Stimulated activated CD8-positive, alpha-beta memory T cell treated with anti-CD3 and anti-CD28 coated beads, Interleukin-12 subunit alpha, Interleukin-12 subunit beta, amount 100 ng/mL, for 24 hours (primary cell): ENCODE results near the gene AGAP1.

Source experiments
- DNase-seq: peaks from one replicate; pipeline ENCODE4 v3.0.0-alpha.2; 2020; ENCODE audit errors: extremely low read depth

The AGAP1 gene

DNA sequence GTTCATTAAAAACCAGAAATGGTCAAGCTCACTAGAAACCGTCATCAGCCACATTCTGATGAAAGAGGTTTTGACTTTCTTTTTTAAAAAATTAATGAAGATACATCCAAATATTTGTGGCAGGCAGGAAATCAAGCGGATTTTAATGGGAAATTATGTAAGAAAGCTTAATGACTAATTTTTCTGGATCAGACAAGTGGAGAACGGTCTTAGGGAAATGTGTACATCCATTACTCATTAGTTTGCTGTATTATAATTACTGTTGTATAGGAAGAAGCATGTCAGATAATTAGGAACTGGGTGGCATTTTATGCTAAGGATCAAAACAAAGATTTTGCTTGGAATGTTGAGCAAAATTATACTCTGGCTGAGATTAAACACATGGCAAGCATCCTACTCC is 39.4 kb downstream of the AGAP1 start:
- DNase-seq = no peak

DNA sequence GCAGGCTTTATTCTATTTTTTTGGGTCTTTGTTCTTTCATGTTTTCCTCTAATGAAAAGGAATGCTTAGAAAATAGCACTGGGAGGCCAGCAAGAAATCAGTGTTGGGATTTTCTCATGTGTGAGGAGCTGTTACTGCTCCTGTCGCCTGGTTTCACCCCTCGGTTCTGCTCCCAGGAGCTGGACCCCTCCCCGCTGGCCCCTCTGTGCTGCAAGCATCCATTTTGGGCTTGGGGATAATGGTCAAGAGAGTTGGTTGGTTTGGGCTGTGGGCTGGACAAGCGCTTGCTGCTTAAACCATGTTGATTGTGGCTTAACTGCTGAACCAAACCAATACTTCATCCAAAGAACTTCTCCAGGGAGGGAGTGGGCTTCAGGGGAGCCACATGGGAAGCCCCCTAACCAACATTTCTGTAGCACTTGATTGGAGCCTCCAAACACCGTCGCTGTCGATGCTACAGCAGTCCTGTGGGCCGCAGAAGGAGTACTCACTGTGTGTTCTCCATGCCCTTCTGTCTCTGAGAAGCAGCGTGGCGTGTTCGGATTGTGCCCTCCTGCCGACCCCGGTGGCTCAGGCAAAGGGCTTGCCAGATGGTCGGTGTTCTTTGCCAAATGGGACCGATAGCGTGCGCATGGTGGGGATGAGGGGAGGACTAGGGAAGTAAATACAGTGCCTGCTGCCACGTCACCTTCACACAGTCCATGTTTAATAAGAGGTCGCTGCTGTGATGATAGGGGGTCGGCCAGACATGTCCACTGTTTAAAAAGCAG is 40.0 kb downstream of the AGAP1 start:
- no peak for DNase-seq

DNA sequence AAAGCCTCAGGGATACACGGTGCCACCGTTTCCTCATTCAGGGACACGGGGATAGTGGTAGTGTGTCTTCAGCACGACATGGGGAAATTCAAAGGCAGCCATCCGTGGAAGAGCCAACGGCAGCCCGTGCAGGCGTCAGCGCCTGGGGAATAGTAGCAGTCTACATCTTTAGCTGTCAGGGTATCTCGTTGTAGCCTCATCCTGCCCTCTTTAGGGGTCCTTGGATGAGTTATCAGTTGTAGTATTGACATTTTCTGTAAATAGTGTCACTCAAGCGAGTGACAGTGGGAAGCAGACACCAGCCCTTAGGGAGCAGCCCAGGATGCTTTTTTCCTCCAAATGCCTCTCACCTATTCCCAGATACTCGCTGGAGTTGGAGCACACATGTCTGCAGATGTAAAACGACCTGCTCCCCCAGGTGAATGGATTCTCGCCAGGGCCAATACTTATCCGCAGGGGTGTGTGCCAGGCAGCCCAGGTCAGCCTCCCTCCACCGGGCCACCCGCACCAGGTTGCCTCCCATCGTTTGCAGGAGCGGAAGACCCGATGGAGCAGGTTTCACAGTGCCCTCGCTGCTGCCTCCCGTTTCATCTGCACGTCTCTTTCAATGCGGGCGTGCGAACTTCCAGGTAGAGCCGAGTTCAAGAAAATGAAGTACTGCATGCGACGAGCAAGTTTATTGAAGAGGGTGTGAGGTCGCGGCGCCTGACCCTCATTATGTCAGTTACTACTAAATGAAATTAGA is 41.0 kb downstream of the AGAP1 start:
- DNase-seq = no peak

DNA sequence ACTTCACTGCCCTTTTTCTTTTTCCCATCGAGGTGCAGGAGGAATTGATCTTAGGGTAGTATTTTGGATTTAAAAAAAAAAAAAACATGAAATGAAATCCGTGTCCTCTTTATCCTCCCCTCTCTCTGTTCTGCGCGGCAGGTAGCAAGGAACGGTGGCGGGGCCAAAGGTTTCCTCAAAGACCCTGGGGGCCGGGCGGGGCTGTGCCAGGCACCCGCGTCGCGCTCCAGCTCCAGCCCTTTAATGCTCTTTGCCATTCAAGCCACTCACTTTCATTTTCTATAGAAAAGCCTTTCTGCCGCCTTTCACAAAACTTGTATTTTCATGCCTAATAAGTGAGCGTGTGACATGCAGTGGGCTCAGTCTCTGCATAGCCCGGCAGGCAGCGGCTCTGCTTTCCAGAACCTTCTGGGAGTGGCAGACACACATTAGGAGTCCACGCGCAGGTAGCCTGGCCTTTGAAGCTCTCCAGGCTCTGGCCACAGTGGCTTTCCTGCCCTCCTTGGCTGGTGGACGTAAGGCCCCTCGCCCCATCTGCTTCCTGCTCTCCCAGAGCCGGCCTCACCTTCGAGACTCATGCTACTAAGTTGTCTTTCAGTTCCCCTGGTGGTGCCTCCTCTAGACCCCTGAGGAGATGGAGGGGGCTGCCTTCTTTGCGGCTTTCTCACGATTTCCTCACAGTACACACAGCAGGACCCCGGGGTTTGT is 41.7 kb downstream of the AGAP1 start:
- DNase-seq = no peak

DNA sequence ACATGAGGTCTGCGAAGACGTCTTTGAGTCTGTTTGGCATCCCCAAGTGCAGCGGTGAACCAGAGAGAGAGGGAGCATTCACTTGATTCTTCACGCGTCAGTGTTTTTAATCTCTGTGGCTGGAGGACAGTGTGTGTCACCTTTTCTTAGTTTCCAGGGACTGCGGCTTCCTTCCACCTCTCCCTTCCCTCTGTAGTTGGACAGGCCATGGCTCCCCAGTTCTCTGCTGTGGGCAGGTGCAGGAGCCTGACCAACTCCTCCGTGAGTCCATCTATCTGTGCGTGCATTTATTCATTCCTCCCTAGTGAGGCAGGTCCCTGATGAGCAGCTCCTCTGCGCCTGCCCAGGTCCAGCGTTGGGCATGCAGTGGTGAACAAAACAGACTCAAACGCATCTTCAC is 42.9 kb downstream of the AGAP1 start:
- no peak for DNase-seq

DNA sequence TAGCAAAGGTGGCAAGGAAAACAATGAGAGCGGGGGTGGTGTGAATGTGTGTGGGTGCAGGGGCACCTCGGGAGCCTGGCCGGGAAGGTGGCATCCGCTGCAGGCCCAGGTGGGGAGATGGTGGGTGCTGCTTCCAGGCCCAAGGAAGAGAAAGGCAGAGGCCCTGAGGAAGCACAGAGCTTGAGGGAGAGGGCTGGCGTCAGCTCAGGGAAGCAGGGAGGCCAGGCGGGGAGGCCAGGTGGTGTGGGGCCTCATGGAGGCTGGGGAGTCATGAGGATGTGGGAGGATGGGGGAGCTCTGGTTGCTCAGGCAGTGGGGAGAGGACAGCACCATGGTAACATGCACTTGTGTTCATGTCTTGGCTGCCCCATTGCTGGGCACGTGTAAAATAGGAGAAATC is 43.3 kb downstream of the AGAP1 start:
- DNase-seq = no peak

DNA sequence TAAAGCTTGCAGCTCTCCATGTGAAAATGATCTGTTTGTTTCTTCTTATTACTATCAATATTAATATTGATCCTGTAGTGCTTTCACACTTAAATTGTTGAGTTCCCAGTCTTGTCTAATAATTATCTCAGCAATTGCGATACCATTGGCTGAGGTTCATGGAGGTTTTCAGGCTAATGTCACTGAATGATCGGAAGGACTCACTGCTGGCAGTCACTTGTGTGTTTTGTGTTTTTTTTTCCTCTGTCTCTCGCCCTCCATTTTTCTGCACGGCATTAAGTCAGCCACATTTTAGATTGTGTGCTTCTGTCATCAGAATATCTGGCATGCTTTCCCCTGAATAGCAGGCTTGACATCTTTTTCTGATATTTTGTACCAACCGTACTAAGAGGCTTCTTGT is 43.7 kb downstream of the AGAP1 start:
- no peak for DNase-seq

DNA sequence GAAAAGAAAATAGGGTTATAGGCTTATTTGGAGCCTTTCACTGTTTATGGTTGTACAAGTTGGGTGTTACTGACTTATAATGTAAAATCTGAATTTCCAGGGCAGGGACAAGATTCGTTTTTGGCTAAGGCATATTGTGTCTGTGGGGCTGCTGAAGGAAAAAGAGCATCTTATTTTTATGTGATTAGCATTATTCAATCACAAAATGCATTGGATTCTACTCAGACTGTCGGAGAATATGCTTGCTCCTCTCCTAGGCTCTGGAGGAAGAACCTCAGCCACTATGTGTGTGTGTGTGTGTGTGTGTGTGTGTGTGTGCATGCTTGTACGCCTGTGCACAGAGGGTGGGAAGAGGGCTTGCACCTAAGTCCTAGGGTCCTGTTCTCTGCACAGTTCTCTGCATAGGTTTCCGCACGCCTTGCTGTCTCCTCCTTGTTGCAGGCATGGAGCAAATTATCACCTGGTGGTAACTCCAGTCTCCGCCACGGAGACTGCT is 44.3 kb downstream of the AGAP1 start:
- DNase-seq = no peak

DNA sequence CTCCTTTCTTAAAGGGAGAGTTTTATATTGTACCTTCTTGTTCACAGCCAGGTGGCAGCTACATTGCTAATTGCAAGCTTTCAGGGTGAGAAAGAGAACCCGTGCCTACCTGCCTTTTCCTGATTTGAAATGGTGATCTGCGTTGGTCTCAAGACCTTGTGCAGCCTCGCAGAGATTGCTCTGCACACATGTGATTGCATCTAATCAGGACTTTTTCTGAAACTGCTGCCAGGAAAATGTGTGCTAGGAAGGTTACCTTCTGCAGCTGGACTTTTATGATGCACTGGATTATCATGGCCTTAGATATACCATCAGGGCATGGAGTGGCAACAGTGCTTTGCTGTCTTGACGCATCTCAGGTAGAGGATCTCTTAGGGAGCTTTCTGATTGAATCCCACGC is 45.1 kb downstream of the AGAP1 start:
- no peak for DNase-seq

DNA sequence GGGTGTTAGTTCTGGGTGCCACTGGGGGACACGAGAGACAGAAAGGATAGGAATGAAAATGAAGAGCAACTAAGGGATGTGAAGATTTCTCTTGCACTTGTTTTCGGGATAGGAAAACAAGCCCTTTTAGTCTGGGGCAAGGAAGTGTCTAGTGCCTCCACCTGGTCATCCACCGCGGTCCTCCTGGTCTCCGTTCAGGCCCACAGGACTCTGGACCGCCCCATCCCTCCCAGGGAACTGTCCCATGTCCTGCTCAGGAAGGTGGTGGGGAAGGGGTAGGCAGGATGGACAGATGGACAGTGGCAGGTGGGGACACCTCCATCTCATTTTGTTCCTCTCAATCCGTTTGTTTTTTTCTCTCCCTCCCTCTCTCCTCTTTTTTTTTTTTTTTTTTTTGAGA is 45.9 kb downstream of the AGAP1 start:
- DNase-seq = no peak

DNA sequence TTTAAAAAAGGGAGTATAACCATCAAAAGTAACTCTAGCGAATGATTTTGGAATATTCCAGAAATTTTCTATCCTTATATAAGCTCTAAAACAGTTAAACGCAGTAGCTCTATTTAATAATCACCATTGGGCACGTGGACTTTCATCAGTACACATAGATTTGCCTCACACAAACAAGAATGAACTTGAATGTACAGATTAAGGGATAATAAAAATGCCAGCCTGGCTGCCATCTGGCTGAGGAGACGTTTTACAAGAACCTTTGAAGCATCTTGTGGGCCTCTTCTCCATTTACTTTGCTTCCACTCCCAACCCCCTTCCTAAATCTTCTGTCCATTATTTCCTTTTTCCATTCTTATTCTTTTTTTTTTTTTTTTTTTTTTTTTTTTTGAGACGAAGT is 47.2 kb downstream of the AGAP1 start:
- DNase-seq = no peak

DNA sequence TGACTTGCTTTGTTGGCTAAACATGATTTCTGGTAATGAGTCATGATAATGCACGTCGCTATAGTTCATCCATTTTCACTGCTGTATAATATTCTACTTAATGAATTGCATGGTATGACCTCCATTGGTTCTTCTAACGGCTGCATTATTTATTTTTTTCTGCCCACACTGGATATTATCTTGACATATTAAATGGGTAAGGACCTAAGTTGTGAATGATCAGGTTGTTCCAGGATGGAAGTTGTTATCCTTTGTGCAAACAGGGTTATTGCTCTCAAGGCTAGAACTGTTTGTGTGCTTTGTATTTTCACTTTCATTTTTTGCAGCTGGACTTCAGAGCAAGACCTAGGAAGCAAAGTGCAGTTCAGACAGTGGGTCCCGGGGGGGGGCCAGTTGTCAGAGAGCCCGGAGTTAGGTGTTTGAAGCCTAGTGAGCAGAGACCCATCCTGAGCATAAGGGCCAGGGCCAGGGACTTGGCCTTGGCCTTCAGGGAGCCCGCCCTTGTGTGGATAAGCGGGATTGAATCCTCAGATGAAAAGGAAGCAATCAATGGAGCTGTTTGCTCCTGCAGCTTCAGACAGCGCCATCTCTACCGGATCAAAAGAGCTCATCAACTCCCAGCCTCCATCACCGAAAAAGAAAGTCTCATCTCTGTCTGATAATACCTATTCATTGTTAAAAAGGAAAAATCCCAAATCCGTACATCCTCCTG is 48.2 kb downstream of the AGAP1 start:
- DNase-seq = no peak

DNA sequence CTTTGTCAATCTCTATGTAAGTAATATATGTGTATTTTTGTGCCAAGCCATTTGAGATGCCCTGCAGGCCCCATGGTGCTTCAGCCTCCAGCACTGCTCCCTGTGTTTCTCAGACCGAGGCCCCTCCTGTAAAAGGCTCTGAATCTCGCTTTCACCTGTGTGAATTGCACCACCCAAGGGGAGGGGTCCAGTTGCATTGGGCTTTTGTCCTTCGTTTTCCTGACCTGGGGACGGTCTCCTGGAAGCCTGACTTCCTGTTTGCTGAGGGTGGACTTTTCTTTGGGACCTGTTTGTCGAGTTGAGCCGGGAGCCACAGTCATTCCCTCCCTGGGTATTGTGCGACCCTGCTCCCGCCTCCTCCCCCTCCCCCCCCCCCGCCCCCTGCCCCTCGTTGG is 48.9 kb downstream of the AGAP1 start:
- DNase-seq = no peak

DNA sequence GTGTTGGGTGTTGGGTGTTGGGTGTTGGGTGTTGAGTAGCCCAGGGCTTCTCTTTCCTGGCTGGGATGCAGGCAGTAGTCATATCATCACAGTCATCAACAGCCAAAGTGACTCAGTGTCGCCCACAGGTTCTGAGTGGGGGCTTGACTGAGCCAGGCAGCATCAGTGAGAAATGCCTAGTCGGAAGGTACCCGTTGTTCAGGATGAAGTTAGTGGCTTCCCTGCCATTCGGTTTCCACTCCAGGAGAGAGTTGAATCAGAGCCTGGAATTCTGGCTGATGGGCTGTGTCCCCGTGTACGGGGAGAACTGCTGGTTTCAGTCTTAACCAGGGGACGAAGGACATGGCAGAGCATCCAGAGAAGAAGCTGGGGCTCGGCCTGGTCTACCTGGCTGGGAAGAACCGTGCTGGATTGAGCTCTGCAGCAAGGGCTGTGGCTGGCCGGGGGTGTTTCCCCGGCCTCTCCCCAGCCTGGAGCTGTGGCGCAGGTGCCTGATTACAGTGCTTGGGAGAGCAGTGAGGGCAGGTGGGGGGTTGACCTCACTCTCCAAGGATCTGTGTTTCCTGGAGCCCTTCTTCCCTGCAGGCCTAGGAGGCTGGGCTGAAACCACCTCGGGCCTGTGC is 49.4 kb downstream of the AGAP1 start:
- no peak for DNase-seq

DNA sequence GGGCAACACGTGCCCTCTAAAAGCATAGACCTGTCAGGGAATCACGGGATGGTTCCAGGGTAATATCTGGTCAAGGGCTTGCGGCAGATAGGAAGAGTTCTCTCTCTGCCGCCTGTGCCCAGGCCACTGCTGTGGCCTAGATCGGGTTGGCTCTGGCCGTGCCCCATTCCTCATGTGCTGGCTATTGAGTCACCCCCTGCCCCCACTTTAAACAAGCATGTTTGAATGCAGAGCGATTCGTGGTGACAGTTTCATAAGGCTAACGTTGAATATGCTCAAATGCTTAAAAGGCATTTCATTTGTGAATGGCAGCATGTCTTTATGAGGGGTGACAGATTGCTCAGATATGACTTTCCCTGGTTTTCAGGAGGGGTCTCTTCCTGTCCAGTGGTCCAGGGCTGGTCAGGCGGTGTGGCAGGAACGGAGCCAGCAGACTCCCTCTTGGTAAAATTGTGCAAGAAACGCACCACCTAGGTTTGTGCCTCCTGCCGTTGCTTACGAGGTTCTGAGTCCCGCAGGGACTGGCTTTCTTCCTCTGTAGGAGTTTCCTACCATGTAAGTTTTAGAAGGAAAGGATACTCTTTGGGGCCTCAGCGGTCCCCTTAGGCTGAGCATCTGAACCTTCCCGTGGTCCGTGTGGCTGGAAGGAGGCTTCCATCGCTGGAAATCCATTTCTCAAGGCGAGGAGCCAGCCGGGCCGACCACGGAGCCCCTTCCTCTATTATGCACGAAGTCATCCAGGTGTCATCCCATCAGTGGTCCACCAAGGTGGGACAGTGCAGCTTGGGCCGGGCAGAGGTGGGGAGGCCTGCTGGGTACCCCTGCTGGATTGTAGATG is 50.2 kb downstream of the AGAP1 start:
- DNase-seq = no peak

DNA sequence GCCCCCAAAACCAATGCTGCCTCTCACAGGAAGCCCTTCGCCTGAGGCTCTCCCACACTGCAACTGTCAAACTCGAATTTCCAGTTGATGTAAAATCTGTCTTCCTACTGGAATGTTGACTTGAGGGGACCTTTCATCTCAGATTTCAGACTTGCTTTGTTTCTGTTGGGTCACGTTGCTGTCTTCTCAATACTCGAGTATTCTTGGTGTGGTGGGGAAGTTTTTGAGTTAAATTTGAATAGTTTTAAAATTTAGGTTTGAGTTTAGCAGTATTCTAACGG is 50.8 kb downstream of the AGAP1 start:
- DNase-seq = no peak

DNA sequence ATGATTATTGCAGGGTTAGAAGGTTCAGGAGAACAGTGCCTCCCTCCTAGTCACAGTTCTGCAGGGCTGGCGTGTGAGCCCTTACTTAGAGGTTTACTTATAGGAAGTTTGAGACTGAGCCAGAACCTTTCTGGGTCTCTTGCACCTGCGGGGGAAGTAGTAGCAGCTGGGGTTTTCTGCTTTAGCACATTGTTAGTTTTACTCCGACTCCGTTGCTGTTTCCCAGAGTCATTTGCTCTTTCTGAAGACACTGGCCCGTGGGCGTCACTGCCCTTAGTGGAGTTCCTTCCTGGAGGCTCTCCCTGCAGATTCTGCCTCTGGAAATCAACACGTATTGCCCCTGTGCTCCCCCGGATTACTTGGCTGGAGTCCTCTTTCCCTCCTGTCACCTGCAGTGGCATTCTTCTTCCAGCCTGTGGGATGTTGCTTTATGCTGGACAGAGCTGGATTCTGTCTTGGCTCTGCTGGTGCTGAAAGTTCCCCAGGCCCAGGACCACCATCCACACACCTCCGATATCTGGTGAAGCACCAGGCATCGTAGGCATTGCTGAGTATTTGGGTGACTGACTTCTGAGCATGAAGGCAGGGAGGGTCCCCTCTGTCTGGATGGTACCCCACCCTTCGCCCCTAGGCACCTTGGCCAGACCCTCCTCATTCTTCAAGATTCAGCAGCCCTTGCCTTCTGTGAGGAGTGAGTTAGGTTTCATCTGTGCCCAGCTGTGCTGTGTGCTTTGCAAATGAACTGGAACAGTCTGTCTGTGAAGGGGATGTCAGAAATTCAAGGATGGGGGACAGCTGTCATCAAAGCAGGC is 51.7 kb downstream of the AGAP1 start:
- no peak for DNase-seq

DNA sequence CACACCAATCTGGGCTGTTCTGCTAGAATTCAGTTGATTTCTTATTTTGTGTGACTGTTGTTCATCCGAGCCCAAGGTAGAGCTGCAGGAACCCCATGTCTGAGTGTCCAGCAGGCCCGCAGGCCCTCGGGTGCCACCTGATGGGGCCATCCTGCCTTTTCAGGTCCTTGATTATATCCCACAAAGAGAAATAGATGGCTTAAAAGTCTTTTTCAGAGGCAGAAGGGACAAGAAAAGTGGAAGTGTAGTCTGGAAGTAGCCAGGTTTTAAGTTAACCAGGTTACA is 52.2 kb downstream of the AGAP1 start:
- DNase-seq = no peak

DNA sequence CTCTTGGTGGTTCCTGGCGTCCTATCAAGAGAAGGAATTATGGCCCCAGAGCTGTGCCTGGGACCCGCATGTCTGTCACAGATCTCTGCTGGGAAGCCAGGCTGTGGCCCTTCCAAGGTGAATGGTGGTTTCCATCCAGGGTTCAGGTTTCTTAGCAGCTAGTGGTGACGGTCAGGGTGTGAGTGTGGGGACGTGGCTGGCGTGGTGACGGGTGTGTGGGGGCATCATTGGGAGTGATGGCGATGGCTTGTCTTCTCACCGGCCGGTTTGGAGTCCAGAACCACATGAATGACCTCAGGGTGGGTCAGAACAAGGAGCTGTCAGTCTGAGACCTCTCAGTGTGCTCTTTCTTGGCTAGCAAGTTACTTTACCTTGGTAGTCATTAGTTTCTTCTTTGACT is 52.6 kb downstream of the AGAP1 start:
- no peak for DNase-seq

DNA sequence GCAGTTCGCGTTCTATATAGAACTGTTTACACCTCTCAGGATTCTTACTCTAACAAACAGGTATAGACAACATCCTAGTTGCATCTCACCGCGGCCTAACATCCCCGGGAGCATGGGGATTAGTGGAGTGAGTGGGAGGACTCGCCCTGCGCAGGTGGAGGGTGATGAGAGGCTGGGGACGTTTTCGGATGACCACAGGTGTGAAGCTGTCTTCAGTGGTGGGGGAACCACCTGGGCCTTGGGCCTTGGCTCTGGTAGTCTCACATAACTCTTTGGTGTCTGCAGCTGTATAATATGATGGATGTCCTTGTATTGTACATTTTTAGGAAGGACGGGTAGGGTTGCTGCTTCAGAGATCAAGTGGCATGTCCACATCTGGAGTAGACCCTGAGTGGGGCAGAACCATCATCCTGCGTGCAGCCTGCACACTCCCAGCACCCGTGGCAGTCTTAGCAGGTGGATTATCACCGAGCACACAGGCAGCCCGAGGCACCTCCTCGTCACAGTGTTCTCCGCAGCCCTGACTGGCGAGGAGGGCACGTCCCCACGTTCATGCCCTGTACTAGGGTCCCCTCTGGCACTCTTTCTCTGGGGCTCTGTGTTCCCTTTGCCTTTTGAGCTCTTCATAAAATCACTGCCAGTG is 56.0 kb downstream of the AGAP1 start:
- DNase-seq = no peak
